Neural cell (in vitro differentiated cells): Measurements from ENCODE around the gene D2HGDH.

Experiments
- CTCF ChIP-seq: fragments of 450-650 bp; IDR thresholded peaks from 2 replicates; pipeline ENCODE4 v1.5.1; 2014; ENCODE audit warnings: antibody characterized with exemption, mild to moderate bottlenecking, moderate library complexity; ENCODE audit not compliant: poor library complexity, severe bottlenecking
- EP300 ChIP-seq: fragments of 450-650 bp; conservative IDR thresholded peaks from 2 replicates; pipeline ENCODE4 v1.6.1; 2014; ENCODE audit warnings: antibody characterized with exemption, mild to moderate bottlenecking, moderate library complexity; ENCODE audit not compliant: poor library complexity, severe bottlenecking
- EZH2 ChIP-seq: fragments of 200-600, 300-800 bp; shearing (Covaris generic), sonication (generic); IDR thresholded peaks from 2 replicates; pipeline ENCODE4 v1.6.1; 2014; ENCODE audit warnings: antibody characterized with exemption, low read length, borderline replicate concordance, mild to moderate bottlenecking; ENCODE audit not compliant: insufficient read depth, poor library complexity, severe bottlenecking
- MXI1 ChIP-seq: fragments of 450-650 bp; conservative IDR thresholded peaks from 2 replicates; pipeline ENCODE4 v1.6.1; 2014; ENCODE audit warnings: antibody characterized with exemption, mild to moderate bottlenecking; ENCODE audit not compliant: poor library complexity, severe bottlenecking
- POLR2AphosphoS5 ChIP-seq: IDR thresholded peaks from 2 replicates; pipeline ENCODE4 v1.6.1; 2012
- REST ChIP-seq: IDR thresholded peaks from 2 replicates; pipeline ENCODE4 v1.6.1; 2012; ENCODE audit warnings: borderline replicate concordance
- SMC3 ChIP-seq: fragments of 450-650 bp; conservative IDR thresholded peaks from 2 replicates; pipeline ENCODE4 v1.6.1; 2014; ENCODE audit warnings: antibody characterized with exemption, mild to moderate bottlenecking, moderate library complexity; ENCODE audit not compliant: poor library complexity
- TAF1 ChIP-seq: IDR thresholded peaks from 2 replicates; pipeline ENCODE4 v1.6.1; 2012; ENCODE audit warnings: low read depth

GRCh38 chr2:241695651-241696050 is 38.8 kb upstream of the D2HGDH start:
- TF ChIP-seq CTCF, result no peak
- no peak for TF ChIP-seq REST
- TF ChIP-seq POLR2AphosphoS5, result no peak
- no peak for TF ChIP-seq TAF1
- TF ChIP-seq EP300, result no peak
- no peak for TF ChIP-seq EZH2
- no peak for TF ChIP-seq SMC3
- no peak for TF ChIP-seq MXI1
